Measurements from ENCODE around the gene TIFAB. TPM values are rescaled to one million over a fixed set of nuclear protein-coding genes. Genes with fewer than 3 reads are reported as not detected.
"Not testable (repeated sequence)": the region's sequence is repeated elsewhere in the genome, so short reads cannot be mapped to it uniquely, and the experiment has no call there.

Gene TIFAB
- not detected in 2 replicates for total RNA-seq (2014; rRNA removed; shearing (Covaris generic))
- not detected in 2 replicates for polyA plus RNA-seq (2015; cell fraction: cytosol; rRNA removed)
- not detected in 2 replicates for polyA plus RNA-seq (2015; cell fraction: nucleus; rRNA removed)

GRCh38 chr5:135452321-135453030 lies at the start of gene TIFAB:
Gene TIFAB, minus strand, starts transcription at chr5:135452351. Its CDS starts 2,412 bp downstream, at chr5:135449939.
- in situ Hi-C loops (cut with HindIII; ENCODE audit: low pct_unique_long_range_greater_than_20kb, low sequenced_read_pairs), result loop anchor here (25.0 kb wide), 1 partner anchor 385 kb away; the partner anchor contains the start of gene SLC25A48
- no peak for DNase-seq (ENCODE audit: low read depth, low spot score)

GRCh38 chr5:135498637-135498995 lies 46.5 kb upstream of the TIFAB start:
- in situ Hi-C loops (cut with HindIII; ENCODE audit: low pct_unique_long_range_greater_than_20kb, low sequenced_read_pairs), result no loop called here
- DNase-seq (ENCODE audit: low read depth, low spot score), result no peak

- in situ Hi-C loops (cut with HindIII; ENCODE audit: low pct_unique_long_range_greater_than_20kb, low sequenced_read_pairs), result no loop called here
- DNase-seq (ENCODE audit: low read depth, low spot score), result no peak
Observed at GRCh38 chr5:135497971-135498636, 46.0 kb upstream of the TIFAB start.

GRCh38 chr5:135495531-135495930 lies 43.4 kb upstream of the TIFAB start:
- DNase-seq (ENCODE audit: low read depth, low spot score); in situ Hi-C loops (cut with HindIII; ENCODE audit: low pct_unique_long_range_greater_than_20kb, low sequenced_read_pairs): not testable (repeated sequence)

- in situ Hi-C loops (cut with HindIII; ENCODE audit: low pct_unique_long_range_greater_than_20kb, low sequenced_read_pairs), result no loop called here
- DNase-seq (ENCODE audit: low read depth, low spot score), result no peak
Observed at GRCh38 chr5:135494196-135494595, 42.0 kb upstream of the TIFAB start.

- in situ Hi-C loops (cut with HindIII; ENCODE audit: low pct_unique_long_range_greater_than_20kb, low sequenced_read_pairs), result no loop called here
Observed at GRCh38 chr5:135493406-135494180, 41.4 kb upstream of the TIFAB start.

GRCh38 chr5:135492319-135492626 lies 40.1 kb upstream of the TIFAB start:
- in situ Hi-C loops (cut with HindIII; ENCODE audit: low pct_unique_long_range_greater_than_20kb, low sequenced_read_pairs), result no loop called here
- DNase-seq (ENCODE audit: low read depth, low spot score), result no peak

More at GRCh38 chr5:135493406-135494180, 41.4 kb upstream of the TIFAB start:
- DNase-seq (ENCODE audit: low read depth, low spot score), result peak; percentile 47

GRCh38 chr5:135491552-135492318 lies 39.6 kb upstream of the TIFAB start:
- in situ Hi-C loops (cut with HindIII; ENCODE audit: low pct_unique_long_range_greater_than_20kb, low sequenced_read_pairs), result no loop called here
- no peak for DNase-seq (ENCODE audit: low read depth, low spot score)

- in situ Hi-C loops (cut with HindIII; ENCODE audit: low pct_unique_long_range_greater_than_20kb, low sequenced_read_pairs), result no loop called here
- no peak for DNase-seq (ENCODE audit: low read depth, low spot score)
Observed at GRCh38 chr5:135491038-135491551, 38.9 kb upstream of the TIFAB start.

GRCh38 chr5:135490245-135491037 lies 38.3 kb upstream of the TIFAB start:
- in situ Hi-C loops (cut with HindIII; ENCODE audit: low pct_unique_long_range_greater_than_20kb, low sequenced_read_pairs), result no loop called here

GRCh38 chr5:135489466-135490244 lies 37.5 kb upstream of the TIFAB start:
- DNase-seq (ENCODE audit: low read depth, low spot score), result no peak
- in situ Hi-C loops (cut with HindIII; ENCODE audit: low pct_unique_long_range_greater_than_20kb, low sequenced_read_pairs), result no loop called here

More at GRCh38 chr5:135490245-135491037, 38.3 kb upstream of the TIFAB start:
- DNase-seq (ENCODE audit: low read depth, low spot score), result no peak

- in situ Hi-C loops (cut with HindIII; ENCODE audit: low pct_unique_long_range_greater_than_20kb, low sequenced_read_pairs), result no loop called here
- no peak for DNase-seq (ENCODE audit: low read depth, low spot score)
Observed at GRCh38 chr5:135488727-135489465, 36.7 kb upstream of the TIFAB start.

- DNase-seq (ENCODE audit: low read depth, low spot score), result no peak
- in situ Hi-C loops (cut with HindIII; ENCODE audit: low pct_unique_long_range_greater_than_20kb, low sequenced_read_pairs), result no loop called here
Observed at GRCh38 chr5:135487839-135488514, 35.8 kb upstream of the TIFAB start.

- in situ Hi-C loops (cut with HindIII; ENCODE audit: low pct_unique_long_range_greater_than_20kb, low sequenced_read_pairs), result no loop called here
- DNase-seq (ENCODE audit: low read depth, low spot score), result no peak
Observed at GRCh38 chr5:135487037-135487395, 34.9 kb upstream of the TIFAB start.

Measured in SK-MEL-5 (cell line).